RWPE2 (cell line): Measurements from ENCODE around the gene PLSCR1.

Experiments
- ATAC-seq: fragments of 200-7000 bp; cut with Tn5 transposase; 3 replicates; pipeline ENCODE4 v1.9.1; 2021; ENCODE audit warnings: low read depth
- DNase-seq: peaks from one replicate; pipeline ENCODE4 v3.0.0-alpha.2; 2020; ENCODE audit warnings: low spot score
- H3K27ac ChIP-seq: fragments of 450-650 bp; 2 replicates; pipeline ENCODE4 v1.5.1; 2017; ENCODE audit warnings: mild to moderate bottlenecking; ENCODE audit not compliant: poor library complexity, severe bottlenecking
- H3K27me3 ChIP-seq: fragments of 250-450 bp; sonication (Bioruptor Pico); 2 replicates; pipeline ENCODE4 v1.5.1; 2021; ENCODE audit warnings: mild to moderate bottlenecking, moderate library complexity; ENCODE audit not compliant: insufficient read depth, poor library complexity, severe bottlenecking
- H3K36me3 ChIP-seq: fragments of 250-450 bp; sonication (Bioruptor Pico); 2 replicates; pipeline ENCODE4 v1.5.1; 2020; ENCODE audit warnings: low read depth, mild to moderate bottlenecking, moderate library complexity
- H3K4me1 ChIP-seq: fragments of 250-450 bp; sonication (Bioruptor Pico); 2 replicates; pipeline ENCODE4 v1.5.1; 2021; ENCODE audit warnings: mild to moderate bottlenecking, moderate library complexity; ENCODE audit not compliant: insufficient read depth, poor library complexity, severe bottlenecking
- H3K4me3 ChIP-seq: fragments of 250-450 bp; sonication (Bioruptor Pico); 2 replicates; pipeline ENCODE4 v1.5.1; 2021; ENCODE audit warnings: mild to moderate bottlenecking, moderate library complexity; ENCODE audit not compliant: severe bottlenecking
- H3K9me3 ChIP-seq: fragments of 250-450 bp; sonication (Bioruptor Pico); 2 replicates; pipeline ENCODE4 v1.5.1; 2021; ENCODE audit warnings: mild to moderate bottlenecking, moderate library complexity; ENCODE audit not compliant: severe bottlenecking
- CTCF ChIP-seq: fragments of 450-650 bp; IDR thresholded peaks from one replicate; pipeline ENCODE4 v1.5.1; 2017; ENCODE audit warnings: mild to moderate bottlenecking, moderate library complexity; ENCODE audit not compliant: poor library complexity, severe bottlenecking

PLSCR1 gene

GRCh38 chr3:146585156-146585555 lies 40.7 kb upstream of the PLSCR1 start:
- Histone ChIP-seq H3K27ac (no peak overlapping the region), H3K4me1 (peaks cover 15% of the 10 kb centered on the region), H3K9me3 (peaks cover 5% of the 10 kb centered on the region), H3K4me3 (no peak overlapping the region), H3K27me3 (no peaks in the 10 kb centered on the region), H3K36me3 (no peaks in the 10 kb centered on the region)
- DNase-seq (no peak), ATAC-seq (no peak)
- TF ChIP-seq CTCF, result no peak

- ATAC-seq, result peak; percentile 97
- Histone ChIP-seq H3K9me3 (peaks cover 5% of the 10 kb centered on the region), H3K4me3 (no peak overlapping the region), H3K27ac (peak overlapping the region; percentile 65), H3K36me3 (no peaks in the 10 kb centered on the region), H3K4me1 (peaks cover 15% of the 10 kb centered on the region), H3K27me3 (no peaks in the 10 kb centered on the region)
- peak; percentile 72 for DNase-seq
- no peak for TF ChIP-seq CTCF
These were observed 37.6 kb upstream of the PLSCR1 start for GRCh38 chr3:146581951-146582467.

- H3K9me3 ChIP-seq, result peaks cover 5% of the 10 kb centered on the region
- H3K4me1 ChIP-seq, result peaks cover 15% of the 10 kb centered on the region
- H3K27ac ChIP-seq, result peak overlapping the region; percentile 65
- no peak overlapping the region for H3K4me3 ChIP-seq
- DNase-seq (no peak), ATAC-seq (no peak)
- no peaks in the 10 kb centered on the region for H3K36me3 ChIP-seq
- H3K27me3 ChIP-seq, result no peaks in the 10 kb centered on the region
- no peak for TF ChIP-seq CTCF
These were observed 36.7 kb upstream of the PLSCR1 start for GRCh38 chr3:146581080-146581601.

- H3K9me3 ChIP-seq, result peaks cover 3% of the 10 kb centered on the region
- peaks cover 15% of the 10 kb centered on the region for H3K4me1 ChIP-seq
- no peak overlapping the region for H3K27ac ChIP-seq
- no peak overlapping the region for H3K4me3 ChIP-seq
- H3K27me3 ChIP-seq, result no peaks in the 10 kb centered on the region
- ATAC-seq (peak; percentile 55; the same call in 1 of the 3 replicates), DNase-seq (no peak)
- no peaks in the 10 kb centered on the region for H3K36me3 ChIP-seq
- peak; percentile 85 for TF ChIP-seq CTCF
These were observed 33.3 kb upstream of the PLSCR1 start for GRCh38 chr3:146577662-146578061.

DNA sequence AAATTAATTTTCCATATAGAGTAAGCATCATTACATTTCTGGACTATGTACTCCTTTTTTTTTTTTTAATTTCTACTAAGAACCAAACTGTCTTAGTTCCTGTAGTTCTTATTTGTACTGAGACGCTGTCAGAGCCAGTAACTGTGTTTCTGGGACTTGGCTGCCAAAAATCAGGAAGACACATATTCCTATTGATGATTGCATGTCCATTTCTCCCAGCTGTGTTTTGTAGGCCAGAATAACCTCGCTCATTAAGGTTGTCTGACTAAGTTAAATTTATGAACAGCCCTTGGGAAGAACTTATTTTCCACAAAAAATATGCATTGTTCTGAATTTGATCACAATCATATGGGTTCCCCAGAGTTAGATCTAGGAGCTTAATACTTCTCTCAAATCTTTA lies 31.2 kb upstream of the PLSCR1 start:
- ATAC-seq (no peak), DNase-seq (no peak)
- Histone ChIP-seq H3K4me1 (no peaks in the 10 kb centered on the region), H3K9me3 (no peaks in the 10 kb centered on the region), H3K4me3 (no peak overlapping the region), H3K27ac (no peak overlapping the region), H3K27me3 (no peaks in the 10 kb centered on the region), H3K36me3 (no peaks in the 10 kb centered on the region)
- no peak for TF ChIP-seq CTCF
